Hematopoietic multipotent progenitor cell treated with erythropoietin and hydrocortisone succinate and interleukin-3 and kit ligand, for 6 days (in vitro differentiated cells): ENCODE measurements around the gene SPINDOC.
A peak's percentile ranks its signal among the peaks of the same experiment; 100 is the strongest.

ENCODE experiments used
- DNase-seq: peaks from one replicate; pipeline ENCODE4 v3.0.0-alpha.2; 2015

Gene SPINDOC

GRCh38 chr11:63834535-63835157, 21.4 kb downstream of the SPINDOC start:
- DNase-seq: no peak

GRCh38 chr11:63835158-63835545, 21.9 kb downstream of the SPINDOC start:
- DNase-seq: no peak

- peak; percentile 91 for DNase-seq
These were observed 23.9 kb downstream of the SPINDOC start for GRCh38 chr11:63837027-63837688.

GRCh38 chr11:63837739-63838138, 24.5 kb downstream of the SPINDOC start:
- DNase-seq: peak; percentile 31

GRCh38 chr11:63838150-63838677, 25.0 kb downstream of the SPINDOC start:
- no peak for DNase-seq

GRCh38 chr11:63838678-63839507, 25.6 kb downstream of the SPINDOC start, which contains the start of gene MARK2:
Gene MARK2 (plus strand): TSS chr11:63839110. CDS start chr11:63839507, 397 bp downstream.
- DNase-seq: peak; percentile 98

GRCh38 chr11:63839508-63840355, 26.5 kb downstream of the SPINDOC start:
- DNase-seq: peak; percentile 62

- DNase-seq: peak; percentile 44
These were observed 27.3 kb downstream of the SPINDOC start for GRCh38 chr11:63840356-63841060.

- DNase-seq: no peak
These were observed 28.3 kb downstream of the SPINDOC start for GRCh38 chr11:63841554-63841953.

- no peak for DNase-seq
These were observed 29.8 kb downstream of the SPINDOC start for GRCh38 chr11:63843041-63843440.

- DNase-seq: no peak
These were observed 31.6 kb downstream of the SPINDOC start for GRCh38 chr11:63844836-63845235.

GRCh38 chr11:63845303-63845702, 32.0 kb downstream of the SPINDOC start:
- DNase-seq: no peak

- no peak for DNase-seq
These were observed 32.7 kb downstream of the SPINDOC start for GRCh38 chr11:63845911-63846310.

GRCh38 chr11:63846897-63847296, 33.6 kb downstream of the SPINDOC start:
- no peak for DNase-seq

- DNase-seq: no peak
These were observed 34.1 kb downstream of the SPINDOC start for GRCh38 chr11:63847363-63847762.

- DNase-seq: no peak
These were observed 36.4 kb downstream of the SPINDOC start for GRCh38 chr11:63849691-63850090.

- no peak for DNase-seq
These were observed 37.7 kb downstream of the SPINDOC start for GRCh38 chr11:63850920-63851319.

- DNase-seq: no peak
These were observed 38.1 kb downstream of the SPINDOC start for GRCh38 chr11:63851364-63851763.

- DNase-seq: no peak
These were observed 40.2 kb downstream of the SPINDOC start for GRCh38 chr11:63853476-63853875.

GRCh38 chr11:63854696-63855095, 41.4 kb downstream of the SPINDOC start:
- DNase-seq: no peak

GRCh38 chr11:63855975-63856374, 42.7 kb downstream of the SPINDOC start:
- DNase-seq: peak; percentile 31
